Cerebellar nuclear complex (tissue), 1 donor: ENCODE results near the gene HTR7.
"Not testable (repeated sequence)": the region's sequence is repeated elsewhere in the genome, so short reads cannot be mapped to it uniquely, and the experiment has no call there.

Source experiments
- DNase-seq, 2 experiments: peaks; one replicate each; lab custom pipeline; 2025; lab: John Stamatoyannopoulos, UW

Gene HTR7

DNA sequence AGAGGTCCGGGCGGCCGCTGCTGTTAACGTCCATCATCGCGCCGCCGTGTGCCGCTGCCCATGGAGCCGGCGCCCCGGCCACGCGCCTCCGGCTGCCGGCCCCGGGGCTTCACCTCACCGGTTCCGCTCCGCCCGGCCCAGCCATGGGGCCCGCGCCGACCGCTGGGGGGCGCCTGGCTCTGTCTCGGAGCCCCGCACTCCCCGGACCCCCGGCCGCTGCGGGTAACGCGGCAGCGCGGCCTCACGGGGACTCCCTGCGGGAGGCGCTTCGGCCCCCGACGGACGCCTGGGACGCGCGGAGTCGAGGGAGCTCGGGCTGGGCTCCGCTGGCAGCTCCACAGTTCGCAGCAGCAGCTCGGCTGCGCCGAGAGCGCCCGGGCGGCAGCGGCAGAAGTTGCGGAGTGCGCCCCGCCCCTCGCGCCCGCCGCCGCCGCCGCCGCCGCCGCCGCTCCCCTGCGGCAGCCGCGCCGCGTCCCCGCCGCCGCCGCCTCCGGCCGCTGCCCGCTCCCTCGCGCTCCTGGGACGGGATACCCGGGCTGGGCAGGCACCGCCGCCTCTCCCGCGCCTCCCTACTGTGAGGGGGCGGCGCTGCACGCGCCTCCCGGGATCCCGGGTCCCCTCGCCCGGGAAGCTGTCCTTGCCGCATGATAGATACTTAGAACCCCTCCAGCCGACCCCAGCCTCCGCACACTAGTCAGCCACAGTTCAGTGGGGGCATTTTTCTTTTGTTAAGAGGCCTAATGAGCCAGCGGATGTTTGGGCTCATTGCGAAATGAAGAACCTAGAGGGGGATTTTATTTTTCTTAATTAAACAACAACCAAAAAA lies at the start of gene HTR7:
TSS of gene HTR7 (minus strand) at position 405 of the 826 bp plus-strand sequence. CDS start at position 37, 368 bp downstream.
- DNase-seq: no peak

DNA sequence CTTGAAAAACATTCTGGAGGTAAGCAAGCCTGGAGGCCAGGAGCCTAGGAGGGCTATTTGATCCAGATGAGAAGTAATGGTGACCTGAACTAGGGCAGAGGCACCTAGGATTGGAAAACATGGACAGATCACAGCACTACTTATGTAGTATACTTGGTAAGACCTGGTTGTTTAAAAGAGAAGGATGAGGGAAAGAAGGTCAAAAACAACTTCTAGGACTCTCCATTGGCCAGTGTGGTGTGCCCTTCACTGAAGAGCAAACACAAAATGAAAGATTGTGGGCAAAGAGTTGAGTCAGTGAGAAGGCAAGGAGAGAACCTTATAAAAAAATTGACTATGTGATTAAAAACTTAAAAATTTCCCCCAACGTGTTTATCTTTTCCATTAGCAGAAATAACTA lies 48.8 kb upstream of the HTR7 start:
- DNase-seq: no peak

DNA sequence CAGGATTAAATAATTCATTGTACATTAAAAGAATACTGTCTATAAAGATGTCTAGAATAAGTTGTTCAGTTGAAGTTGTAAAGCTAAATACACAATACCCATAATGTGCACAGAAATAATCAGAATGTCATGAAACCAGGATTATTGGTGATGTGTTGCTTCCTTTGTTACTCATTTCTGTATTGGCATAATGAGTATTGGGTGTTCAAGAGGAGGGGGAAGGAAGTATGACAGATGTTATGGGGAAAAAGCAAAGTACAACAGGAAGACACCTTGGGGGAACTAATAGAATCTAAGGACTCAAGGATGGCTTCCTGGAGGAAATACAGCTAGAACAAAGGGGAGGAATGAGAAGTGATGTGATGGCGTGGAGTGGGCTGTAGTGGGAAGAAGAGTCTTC lies 48.1 kb upstream of the HTR7 start:
- no peak for DNase-seq

GRCh38 chr10:90896916-90897315 lies 39.1 kb upstream of the HTR7 start:
- DNase-seq: not testable (repeated sequence)

DNA sequence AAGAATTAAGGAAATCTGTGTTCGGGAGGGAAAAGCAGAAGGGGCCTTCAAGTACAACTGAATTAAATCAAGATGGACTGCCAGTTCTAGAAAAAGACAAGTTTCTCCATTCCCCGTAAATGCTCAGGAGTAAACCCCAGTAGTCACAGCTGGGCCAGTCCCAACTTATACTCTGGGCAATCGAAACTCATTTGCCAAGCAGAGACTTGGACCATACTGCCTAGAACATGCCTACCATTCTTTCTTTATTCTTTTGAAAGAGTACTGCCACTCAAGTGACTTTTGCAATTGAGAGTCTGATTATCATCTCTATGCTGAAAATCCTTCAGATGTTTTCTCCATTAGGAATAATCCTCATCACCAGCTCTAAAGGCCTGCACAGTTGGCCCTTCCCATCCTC lies 35.4 kb upstream of the HTR7 start:
- no peak for DNase-seq

GRCh38 chr10:90890347-90890746 lies 32.5 kb upstream of the HTR7 start:
- no peak for DNase-seq

- DNase-seq: no peak
Observed at GRCh38 chr10:90889636-90890035, 31.8 kb upstream of the HTR7 start.

- DNase-seq: no peak
Observed at GRCh38 chr10:90888387-90888786, 30.5 kb upstream of the HTR7 start.

DNA sequence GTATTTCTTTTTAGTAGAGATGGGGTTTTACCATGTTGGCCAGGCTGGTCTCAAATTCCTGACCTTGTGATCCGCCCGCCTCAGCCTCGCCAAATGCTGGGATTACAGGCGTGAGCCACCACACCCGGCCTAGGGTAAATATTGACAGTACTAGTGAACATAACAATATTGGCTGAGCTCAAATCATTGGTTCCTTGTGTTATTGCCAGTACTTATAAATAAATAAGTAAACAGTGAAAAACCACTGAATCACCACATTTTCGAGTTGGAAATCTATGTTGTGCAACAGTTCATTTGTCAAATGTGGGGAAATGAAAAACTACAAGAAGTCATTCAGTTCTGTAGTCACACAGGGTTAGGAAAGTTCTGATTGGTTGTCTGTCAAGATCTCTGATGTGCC lies 29.7 kb upstream of the HTR7 start:
- DNase-seq: no peak

DNA sequence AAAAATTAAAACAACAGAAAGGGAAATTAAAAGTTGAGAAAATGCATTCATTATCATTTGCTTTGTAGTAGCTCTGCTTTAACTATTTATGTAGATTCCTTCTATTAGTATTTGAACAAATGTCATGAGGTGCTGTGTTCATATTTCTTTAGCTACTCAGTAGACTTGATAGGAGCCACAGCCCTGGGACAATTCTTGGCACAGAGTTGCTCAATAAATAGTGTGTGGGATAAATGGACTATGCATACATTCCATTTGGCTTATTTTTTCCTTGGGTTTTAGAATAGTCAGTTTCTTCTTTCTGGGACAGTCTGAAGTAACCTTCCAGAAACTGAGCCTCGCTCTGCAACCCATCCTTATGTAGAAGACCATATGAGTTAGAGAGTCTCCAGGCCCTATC lies 27.3 kb upstream of the HTR7 start:
- no peak for DNase-seq

- no peak for DNase-seq
Observed at GRCh38 chr10:90884431-90884830, 26.6 kb upstream of the HTR7 start.

DNA sequence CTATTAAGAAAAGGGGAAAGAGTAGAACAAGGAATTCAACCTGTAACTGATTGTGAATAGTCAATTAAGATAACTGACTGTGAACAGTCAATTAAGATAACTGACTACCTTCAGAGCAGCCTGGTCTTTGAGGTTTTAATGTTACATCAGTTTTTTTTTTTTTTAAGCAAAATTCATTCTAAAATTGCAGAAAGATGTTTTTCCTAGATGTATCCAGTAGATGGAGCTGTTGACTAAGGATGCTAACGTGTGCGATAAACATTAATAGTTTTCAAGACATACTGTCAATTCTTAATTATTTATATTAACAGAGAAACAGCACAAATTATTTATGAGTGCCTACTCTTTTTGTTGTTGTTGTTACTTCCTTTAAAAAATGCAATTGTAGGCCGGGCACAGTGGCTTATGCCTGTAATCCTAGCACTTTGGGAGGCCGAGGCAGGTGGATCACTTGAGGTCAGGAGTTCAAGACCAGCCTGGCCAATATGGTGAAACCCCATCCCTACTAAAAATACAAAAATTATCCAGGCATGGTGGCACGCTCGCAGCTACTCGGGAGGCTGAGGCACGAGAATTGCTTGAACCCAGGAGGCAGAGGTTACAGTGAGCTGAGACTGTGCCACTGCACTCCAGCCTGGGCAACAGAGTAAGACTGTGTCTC lies 22.4 kb upstream of the HTR7 start:
- DNase-seq: not testable (repeated sequence)

- DNase-seq: no peak
Observed at GRCh38 chr10:90879062-90879461, 21.2 kb upstream of the HTR7 start.

- no peak for DNase-seq
Observed at GRCh38 chr10:90872648-90873020, 14.8 kb upstream of the HTR7 start.

DNA sequence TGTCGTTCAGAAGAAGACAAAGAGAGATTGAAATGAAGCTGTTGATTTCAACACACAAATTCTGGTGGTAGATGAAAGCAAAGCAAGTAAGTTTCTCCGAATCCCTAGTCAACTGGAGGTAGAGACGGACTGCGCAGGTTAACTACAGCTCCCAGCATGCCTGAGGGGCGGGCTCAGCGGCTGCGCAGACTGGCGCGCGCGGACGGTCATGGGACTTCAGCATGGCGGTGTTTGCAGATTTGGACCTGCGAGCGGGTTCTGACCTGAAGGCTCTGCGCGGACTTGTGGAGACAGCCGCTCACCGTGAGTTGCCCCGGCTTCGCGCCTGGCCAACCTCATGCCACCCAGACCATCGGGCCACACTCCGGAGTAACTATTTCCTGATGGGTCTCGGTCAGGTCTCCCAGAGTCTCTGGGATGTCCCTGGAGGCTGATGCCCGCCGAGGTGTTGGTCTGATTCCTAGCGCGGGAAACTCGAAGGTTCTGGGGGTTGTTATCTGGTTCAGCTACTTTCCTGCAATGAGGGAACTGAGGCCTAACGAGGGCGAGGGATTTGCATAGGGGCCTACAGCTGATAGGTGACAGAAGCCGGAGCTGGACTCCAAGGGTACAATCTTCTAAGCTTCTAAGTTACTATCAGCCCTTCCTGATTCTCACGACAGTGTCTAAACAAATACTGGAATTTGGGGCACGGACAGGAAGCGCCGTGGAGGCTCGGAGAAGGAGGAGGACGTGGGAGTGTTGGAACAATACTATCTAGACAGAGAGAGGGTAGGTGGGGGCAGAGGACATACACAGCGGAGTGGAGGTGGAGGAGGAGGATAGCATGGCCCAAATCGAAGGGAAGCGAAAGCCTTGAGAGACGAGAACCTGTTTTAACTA lies 14.2 kb upstream of the HTR7 start, which contains the start of gene RPP30:
TSS of gene RPP30 (plus strand) at position 209 of the 882 bp plus-strand sequence. CDS start at position 222, 13 bp downstream.
- peak in 1 of 2 experiments; percentile 69 for DNase-seq

DNA sequence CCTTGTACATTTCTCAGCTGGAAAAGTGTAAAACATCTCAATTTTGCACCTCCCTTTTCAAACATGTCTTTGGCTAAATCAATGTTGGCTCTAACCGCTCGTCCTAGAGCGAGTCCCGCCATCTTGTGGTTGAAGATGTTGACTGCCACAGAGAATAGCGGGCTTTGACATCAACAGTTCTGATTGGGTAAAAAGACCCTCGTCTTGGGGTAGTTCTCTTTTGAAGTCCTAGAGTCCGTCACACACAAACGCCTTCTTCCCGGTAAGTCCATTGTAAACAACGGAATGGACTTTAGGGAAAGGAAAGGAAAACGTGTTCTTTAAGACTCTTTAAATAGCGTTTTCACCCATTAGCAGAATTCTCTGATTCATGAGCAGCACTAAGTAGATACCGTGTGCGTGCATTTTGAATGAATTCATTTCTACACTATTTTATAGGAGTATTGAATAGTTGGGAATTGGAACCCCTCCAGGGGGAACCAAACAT lies 13.5 kb upstream of the HTR7 start:
- peak in 1 of 2 experiments; percentile 15 for DNase-seq

DNA sequence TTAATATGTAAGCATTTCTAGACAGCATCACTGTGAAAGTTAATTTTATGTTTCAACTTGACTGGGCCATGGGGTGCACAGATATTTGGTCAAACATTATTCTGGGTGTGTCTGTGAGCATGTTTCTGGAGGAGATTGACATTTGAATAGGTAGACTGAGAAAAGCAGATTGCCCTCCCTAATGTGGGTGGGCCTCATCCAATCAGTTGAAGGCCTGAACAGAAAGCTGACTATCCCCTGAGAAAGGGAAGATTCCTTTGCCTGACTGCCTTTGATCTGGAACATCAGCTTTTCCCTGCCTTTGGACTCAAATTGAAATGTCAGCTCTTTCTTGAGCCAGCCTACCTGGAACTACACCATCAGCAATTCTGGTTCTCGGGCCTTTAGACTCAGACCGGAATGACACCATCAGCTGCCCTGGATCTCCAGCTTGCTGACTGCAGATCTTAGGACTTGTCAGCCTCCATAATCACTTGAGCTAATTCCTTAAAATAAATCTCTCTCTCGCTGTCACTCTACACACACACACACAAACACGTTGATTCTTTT lies 8.3 kb upstream of the HTR7 start:
- no peak for DNase-seq

DNA sequence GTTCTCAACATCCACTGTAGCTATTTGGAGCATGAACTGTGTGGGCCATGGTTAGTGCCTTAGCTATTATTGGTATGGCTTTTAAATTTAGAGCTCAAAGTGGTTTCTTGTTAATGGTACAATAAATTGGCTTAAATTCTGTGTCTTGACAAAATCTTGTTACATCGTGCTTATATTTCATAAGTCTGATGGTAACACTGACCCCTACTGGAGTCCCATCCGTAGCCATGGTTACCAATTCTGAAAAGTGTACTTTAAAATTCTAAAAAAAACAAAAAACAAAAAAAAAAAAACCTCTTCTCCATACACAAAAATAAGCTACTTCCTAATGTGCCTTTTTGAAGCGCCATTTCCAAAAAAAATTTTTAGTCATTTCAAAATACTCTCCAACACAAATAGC lies 7.6 kb upstream of the HTR7 start:
- no peak for DNase-seq

- DNase-seq: no peak
Observed at GRCh38 chr10:90862908-90863514, 5.2 kb upstream of the HTR7 start.

DNA sequence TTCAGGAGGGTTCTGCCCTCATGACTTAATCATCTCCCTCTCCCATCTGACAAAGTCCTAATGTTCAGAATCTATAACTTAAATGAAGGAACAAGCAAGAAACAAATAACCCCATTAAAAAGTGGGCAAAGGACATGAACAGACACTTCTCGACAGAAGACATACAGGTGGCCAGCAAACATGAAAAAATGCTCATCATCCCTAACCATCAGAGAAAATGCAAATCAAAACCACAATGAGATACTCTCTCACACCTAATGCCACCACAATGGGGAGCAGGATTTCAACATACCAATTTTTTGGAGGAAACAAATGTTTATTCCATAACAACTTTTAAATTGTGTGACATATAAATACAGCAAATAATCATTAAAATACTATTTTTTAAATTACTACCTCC lies 3.0 kb upstream of the HTR7 start:
- DNase-seq: no peak

- no peak for DNase-seq
Observed at GRCh38 chr10:90859321-90859751, 1.5 kb upstream of the HTR7 start.
